ENCODE data around the gene SPRED2.

DNA sequence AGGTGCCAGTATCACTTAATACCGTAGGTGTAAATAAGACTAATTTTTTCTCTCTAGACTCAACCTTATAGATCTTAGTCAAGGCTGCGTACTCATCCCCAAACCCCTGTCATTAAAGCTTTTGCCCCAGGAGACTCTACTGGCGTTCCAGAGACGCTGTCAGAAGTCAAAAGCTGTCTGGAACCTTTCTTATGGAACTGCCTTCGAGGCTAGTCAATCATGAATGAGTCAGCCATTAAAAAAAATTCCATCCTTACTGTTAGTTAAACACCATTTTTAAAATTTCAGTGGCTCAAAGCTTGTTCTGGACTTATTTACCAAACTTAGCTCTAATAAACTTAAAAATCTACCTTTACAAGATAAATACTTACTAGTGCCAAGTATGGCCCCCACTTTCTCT, 52.1 kb downstream of the SPRED2 start:
- no peak for TF ChIP-seq ZFX (IDR thresholded peaks at IDR 0.05; ENCODE audit: borderline replicate concordance)
- TF ChIP-seq, protein P1, sequence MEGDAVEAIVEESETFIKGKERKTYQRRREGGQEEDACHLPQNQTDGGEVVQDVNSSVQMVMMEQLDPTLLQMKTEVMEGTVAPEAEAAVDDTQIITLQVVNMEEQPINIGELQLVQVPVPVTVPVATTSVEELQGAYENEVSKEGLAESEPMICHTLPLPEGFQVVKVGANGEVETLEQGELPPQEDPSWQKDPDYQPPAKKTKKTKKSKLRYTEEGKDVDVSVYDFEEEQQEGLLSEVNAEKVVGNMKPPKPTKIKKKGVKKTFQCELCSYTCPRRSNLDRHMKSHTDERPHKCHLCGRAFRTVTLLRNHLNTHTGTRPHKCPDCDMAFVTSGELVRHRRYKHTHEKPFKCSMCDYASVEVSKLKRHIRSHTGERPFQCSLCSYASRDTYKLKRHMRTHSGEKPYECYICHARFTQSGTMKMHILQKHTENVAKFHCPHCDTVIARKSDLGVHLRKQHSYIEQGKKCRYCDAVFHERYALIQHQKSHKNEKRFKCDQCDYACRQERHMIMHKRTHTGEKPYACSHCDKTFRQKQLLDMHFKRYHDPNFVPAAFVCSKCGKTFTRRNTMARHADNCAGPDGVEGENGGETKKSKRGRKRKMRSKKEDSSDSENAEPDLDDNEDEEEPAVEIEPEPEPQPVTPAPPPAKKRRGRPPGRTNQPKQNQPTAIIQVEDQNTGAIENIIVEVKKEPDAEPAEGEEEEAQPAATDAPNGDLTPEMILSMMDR (IDR thresholded peaks at IDR 0.05), result no peak

All from 22Rv1 (cell line).